Uterus (tissue), 4 donors: ENCODE data around the gene PFKFB4. TPM values are rescaled to one million over a fixed set of nuclear protein-coding genes. Genes with fewer than 3 reads are reported as not detected.

Source experiments
- DNase-seq, 2 donors: peaks; one replicate each; pipeline ENCODE4 v3.0.0-alpha.2; 2019 to 2020
- H3K27ac ChIP-seq, 2 donors: fragments of 200-600 bp; sonication (generic); 1 replicate in 1 of 2; 2 replicates in 1 of 2; pipeline ENCODE4 v1.5.1; 2016 to 2018
- H3K27me3 ChIP-seq, 2 donors: fragments of 200-600 bp; sonication (generic); one replicate each; pipeline ENCODE4 v1.5.1; 2018 to 2019; ENCODE audit warnings: control low read depth in 1 of 2
- H3K36me3 ChIP-seq, 2 donors: fragments of 200-600 bp; sonication (generic); one replicate each; pipeline ENCODE4 v1.5.1; 2019; ENCODE audit warnings: control low read depth in 1 of 2
- H3K4me1 ChIP-seq, 2 donors: fragments of 200-600 bp; sonication (generic); one replicate each; pipeline ENCODE4 v1.5.1; 2018 to 2019; ENCODE audit warnings: control low read depth in 1 of 2
- H3K4me3 ChIP-seq, 2 donors: fragments of 200-600 bp; sonication (generic); 1 replicate in 1 of 2; 2 replicates in 1 of 2; pipeline ENCODE4 v1.5.1; 2018 to 2019; ENCODE audit warnings: mild to moderate bottlenecking in 1 of 2
- H3K9me3 ChIP-seq, 2 donors: fragments of 200-600 bp; sonication (generic); one replicate each; pipeline ENCODE4 v1.5.1; 2019; ENCODE audit warnings: control low read depth in 1 of 2
- CTCF ChIP-seq, 4 experiments: fragments of 200-600 bp in 2 of 4; fragments of 450-650 bp in 2 of 4; sonication (generic) in 2 of 4; IDR thresholded peaks; one replicate each; pipeline ENCODE4 v1.5.1; 2016 to 2019; ENCODE audit warnings: antibody characterized with exemption in 4 of 4, mild to moderate bottlenecking in 2 of 4, moderate library complexity in 1 of 4
- POLR2A ChIP-seq, 2 donors: fragments of 450-650 bp; IDR thresholded peaks; one replicate each; pipeline ENCODE4 v1.6.1; 2016; ENCODE audit warnings: antibody characterized with exemption in 2 of 2, mild to moderate bottlenecking in 1 of 2, moderate library complexity in 1 of 2
- intact Hi-C: fragments of 100-400 bp; cut with DNase I; formaldehyde crosslinking; loops from one replicate; pipeline ENCODE4 v1.15.1; 2023; ENCODE audit warnings: low total_unique reads
- total RNA-seq, 4 donors: library from RNA; depleted of rRNA in 3 of 4; stranded (reverse); fragments of >200 nt in 3 of 4; gene quantifications; one replicate each; pipeline versions ENCODE4 v1.1.0 to v1.2.4, GENCODE V29; 2014 to 2023
- donor health status: DM: yes; HTN: yes; CAD: no.

PFKFB4 gene
- total RNA-seq, 4 donors from 2014 or later = 3.2 to 11.5 (median 10.1) TPM

DNA sequence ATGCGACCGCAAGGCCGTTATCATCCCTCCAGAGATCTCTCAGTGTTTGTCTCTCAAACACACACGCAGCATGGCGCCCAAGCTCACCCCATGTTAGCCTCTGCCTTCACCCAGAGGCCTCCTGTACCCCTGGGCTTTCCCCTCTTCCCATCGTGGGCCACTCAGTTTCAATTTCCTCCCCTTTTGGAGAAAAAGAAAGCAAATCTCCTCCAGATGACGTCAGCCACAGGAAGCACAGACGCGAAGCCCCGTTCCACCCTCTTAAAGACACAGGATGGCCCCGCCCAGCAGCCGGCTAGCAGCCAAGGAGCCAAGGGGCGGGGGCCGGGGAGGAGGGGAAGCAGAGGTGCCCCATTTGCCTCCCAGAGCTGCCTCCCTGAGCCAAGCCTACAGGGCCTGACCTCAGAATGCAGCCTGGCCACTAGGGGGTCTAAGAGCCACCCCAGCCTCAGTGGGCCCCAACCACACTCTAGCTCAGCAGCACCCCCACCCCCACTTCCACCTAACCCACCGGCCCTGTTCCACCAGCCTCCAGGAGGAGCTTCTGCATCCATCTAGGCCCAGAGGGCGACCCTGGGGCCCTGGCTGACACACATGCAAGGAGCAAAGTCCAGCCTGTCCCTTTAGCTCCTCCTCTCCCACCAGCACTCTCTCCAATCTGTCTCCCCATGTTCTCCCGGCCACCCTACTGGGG, 83.5 kb downstream of the PFKFB4 start:
- Histone ChIP-seq H3K9me3 (no peaks in the 10 kb centered on the region), H3K4me3 (peak overlapping the region; percentile 66 to 88), H3K36me3 (no peaks in the 10 kb centered on the region), H3K4me1 (peaks cover 3 to 13% of the 10 kb centered on the region in 2 donors), H3K27ac (peak overlapping the region; percentile 95 to 99), H3K27me3 (no peaks in the 10 kb centered on the region)
- TF ChIP-seq POLR2A (IDR thresholded peaks at IDR 0.05) = peak; percentile 75 to 81
- peak; percentile 23 to 51 (median 44) for TF ChIP-seq CTCF (IDR thresholded peaks at IDR 0.05)
- intact Hi-C loops = no loop called here
- DNase-seq = peak; percentile 90 to 92

- Histone ChIP-seq H3K27me3 (no peaks in the 10 kb centered on the region), H3K36me3 (no peaks in the 10 kb centered on the region), H3K9me3 (no peaks in the 10 kb centered on the region), H3K4me1 (peaks cover 8 to 14% of the 10 kb centered on the region in 2 donors), H3K27ac (peak overlapping the region; percentile 95 to 99), H3K4me3 (peak overlapping the region; percentile 66 to 88)
- TF ChIP-seq CTCF (IDR thresholded peaks at IDR 0.05) (no peak), POLR2A (IDR thresholded peaks at IDR 0.05) (no peak)
- intact Hi-C loops = no loop called here
- DNase-seq = no peak
Measured at GRCh38 chr3:48472673-48472922, 84.0 kb downstream of the PFKFB4 start.

DNA sequence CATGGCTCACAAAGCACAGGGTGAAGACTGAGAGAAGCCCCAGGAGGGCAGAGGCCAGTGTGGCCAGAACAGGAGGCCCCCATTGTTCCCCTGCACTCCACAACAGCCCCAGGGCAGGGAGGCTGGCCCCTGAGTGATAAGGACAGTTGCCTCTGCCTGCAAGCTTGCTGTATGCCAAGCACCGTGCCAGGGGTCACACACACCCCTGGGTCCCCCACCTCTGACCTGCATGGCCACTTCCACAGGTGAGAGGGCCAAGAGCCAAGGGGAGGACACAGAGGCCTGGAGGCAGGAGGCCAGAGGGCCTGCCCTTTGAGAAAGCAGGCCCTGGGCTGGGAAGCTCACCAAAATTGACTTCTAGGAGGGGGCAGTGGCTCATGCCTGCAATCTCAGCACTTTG, 86.3 kb downstream of the PFKFB4 start:
- Histone ChIP-seq H3K27me3 (no peaks in the 10 kb centered on the region), H3K4me1 (peaks cover 10 to 26% of the 10 kb centered on the region in 2 donors), H3K36me3 (no peaks in the 10 kb centered on the region), H3K9me3 (no peaks in the 10 kb centered on the region), H3K4me3 (no peak overlapping the region), H3K27ac (peak overlapping the region in 1 of 2 donors; percentile 39)
- intact Hi-C loops = no loop called here
- DNase-seq = no peak
- TF ChIP-seq CTCF (IDR thresholded peaks at IDR 0.05) (no peak), POLR2A (IDR thresholded peaks at IDR 0.05) (no peak)

DNA sequence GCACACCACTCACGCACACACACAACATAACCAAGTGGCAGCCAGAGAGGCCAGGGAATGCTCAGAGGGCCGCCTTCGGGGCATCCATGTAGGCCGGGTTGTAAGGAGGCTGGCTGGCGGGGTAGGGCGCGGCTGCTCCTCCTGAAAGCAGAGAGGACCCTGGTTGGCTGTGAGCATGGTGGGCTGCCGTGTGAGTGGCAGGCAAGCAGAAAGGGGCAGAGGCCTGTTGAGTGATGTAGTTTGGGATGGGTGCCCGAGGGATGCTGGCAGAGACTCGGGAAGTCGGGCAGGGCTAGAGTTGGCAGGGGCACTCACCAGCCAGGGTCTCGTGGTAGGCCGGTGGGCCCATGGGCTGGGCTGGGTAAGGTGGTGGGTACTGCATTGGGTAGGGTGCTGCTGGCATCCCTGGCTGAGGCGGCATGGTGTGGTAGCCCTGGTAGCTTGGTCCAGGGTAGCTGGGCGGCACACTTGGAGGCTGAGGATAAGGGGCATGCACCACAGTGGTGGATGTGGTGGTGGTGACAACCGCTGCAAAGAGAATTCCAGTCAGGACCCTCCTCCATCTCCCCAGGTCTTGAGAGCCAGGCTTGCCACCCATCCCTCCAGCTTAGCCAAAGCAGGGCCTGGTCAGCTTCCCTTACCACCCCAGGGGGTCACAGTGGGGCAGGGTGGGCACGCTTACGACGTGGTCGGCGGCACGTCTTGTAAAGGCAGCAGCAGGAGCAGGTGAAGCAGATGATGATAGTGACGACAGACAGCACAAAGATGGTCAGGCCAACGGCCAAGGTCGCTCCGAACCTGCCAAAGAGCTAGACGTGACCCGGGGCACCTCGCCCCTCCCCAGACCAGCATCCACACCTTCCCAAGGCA, 87.3 kb downstream of the PFKFB4 start:
- Histone ChIP-seq H3K27ac (peak overlapping the region in 1 of 2 donors; percentile 100), H3K4me1 (peaks cover 10 to 28% of the 10 kb centered on the region in 2 donors)

More for the DNA sequence above, 87.3 kb downstream of the PFKFB4 start:
- H3K27me3 ChIP-seq = no peaks in the 10 kb centered on the region
- intact Hi-C loops = loop anchor here (5.0 kb wide), 1 partner anchor 78 kb away; no protein-coding TSS in a partner anchor
- no peaks in the 10 kb centered on the region for H3K9me3 ChIP-seq
- H3K4me3 ChIP-seq = no peak overlapping the region
- DNase-seq = no peak
- H3K36me3 ChIP-seq = no peaks in the 10 kb centered on the region
- TF ChIP-seq POLR2A (IDR thresholded peaks at IDR 0.05) = no peak
- TF ChIP-seq CTCF (IDR thresholded peaks at IDR 0.05) = no peak
